NCI-H526 treated with DMSO at 0.1 percent for 48 hours (cell line): ENCODE measurements around the gene ABCF3.
A peak's percentile ranks its signal among the peaks of the same experiment; 100 is the strongest.

ENCODE experiments used
- DNase-seq: peaks from one replicate; lab custom pipeline; 2025; lab: John Stamatoyannopoulos, UW

The ABCF3 gene

GRCh38 chr3:184233127-184233843, 47.3 kb downstream of the ABCF3 start:
- DNase-seq = no peak

GRCh38 chr3:184234224-184234623, 48.2 kb downstream of the ABCF3 start:
- DNase-seq = no peak

GRCh38 chr3:184234671-184235380, 48.8 kb downstream of the ABCF3 start:
- DNase-seq = no peak

GRCh38 chr3:184235381-184236032, 49.5 kb downstream of the ABCF3 start:
- peak; percentile 26 for DNase-seq

- no peak for DNase-seq
Measured at GRCh38 chr3:184236033-184236410, 50.0 kb downstream of the ABCF3 start.

GRCh38 chr3:184236636-184237035, 50.6 kb downstream of the ABCF3 start:
- no peak for DNase-seq

- no peak for DNase-seq
Measured at GRCh38 chr3:184237211-184237610, 51.2 kb downstream of the ABCF3 start.

GRCh38 chr3:184237807-184238206, 51.8 kb downstream of the ABCF3 start:
- DNase-seq = no peak

GRCh38 chr3:184238246-184238818, 52.3 kb downstream of the ABCF3 start:
- DNase-seq = no peak

GRCh38 chr3:184239221-184239620, 53.2 kb downstream of the ABCF3 start:
- DNase-seq = no peak

- no peak for DNase-seq
Measured at GRCh38 chr3:184239708-184240107, 53.7 kb downstream of the ABCF3 start.

GRCh38 chr3:184240384-184241140, 54.6 kb downstream of the ABCF3 start:
- no peak for DNase-seq

- DNase-seq = no peak
Measured at GRCh38 chr3:184241141-184241446, 55.1 kb downstream of the ABCF3 start.

GRCh38 chr3:184241447-184242296, 55.7 kb downstream of the ABCF3 start:
- peak; percentile 70 for DNase-seq

- DNase-seq = no peak
Measured at GRCh38 chr3:184242297-184242685, 56.3 kb downstream of the ABCF3 start.
